Effector memory CD8-positive, alpha-beta T cell (primary cell): ENCODE results near the gene FUBP3.

Source experiments
- ATAC-seq: fragments of 150-1000 bp; cut with Tn5 transposase; replicated peaks from 2 replicates; pipeline ENCODE4 v1.10.0; 2021; ENCODE audit warnings: mild to moderate bottlenecking, moderate library complexity
- DNase-seq, 3 experiments: peaks; one replicate each; pipeline ENCODE4 v3.0.0; 2021
- H3K27ac Mint-ChIP-seq, 2 donors: one replicate each; pipeline ENCODE4 v1.8.0; 2022; ENCODE audit warnings: mild to moderate bottlenecking in 2 of 2, mixed read lengths in 2 of 2, moderate library complexity in 2 of 2
- H3K27me3 Mint-ChIP-seq, 2 donors: one replicate each; pipeline ENCODE4 v1.8.0; 2022; ENCODE audit warnings: mixed read lengths in 2 of 2
- H3K36me3 Mint-ChIP-seq: one replicate; pipeline ENCODE4 v1.8.0; 2022; ENCODE audit warnings: mild to moderate bottlenecking, moderate library complexity, mixed read lengths; ENCODE audit not compliant: insufficient read depth
- H3K4me1 Mint-ChIP-seq, 2 donors: one replicate each; pipeline ENCODE4 v1.8.0; 2022; ENCODE audit warnings: low read depth in 2 of 2, mixed read lengths in 2 of 2
- H3K4me3 Mint-ChIP-seq, 2 donors: one replicate each; pipeline ENCODE4 v1.8.0; 2022; ENCODE audit warnings: mild to moderate bottlenecking in 2 of 2, mixed read lengths in 2 of 2, moderate library complexity in 2 of 2
- H3K9me3 Mint-ChIP-seq, 2 donors: one replicate each; pipeline ENCODE4 v1.8.0; 2022; ENCODE audit warnings: mixed read lengths in 2 of 2

The FUBP3 gene

GRCh38 chr9:130660326-130660682 lies 80.9 kb downstream of the FUBP3 start:
- ATAC-seq = no peak
- Mint-ChIP-seq H3K9me3 (no peaks in the 10 kb centered on the region), H3K27ac (no peak overlapping the region), H3K4me3 (peak overlapping the region in 1 of 2 donors; percentile 17), H3K36me3 (peaks cover 4% of the 10 kb centered on the region), H3K27me3 (peaks cover 78 to 93% of the 10 kb centered on the region in 2 donors), H3K4me1 (peaks cover 16 to 18% of the 10 kb centered on the region in 2 donors)
- no peak for DNase-seq

- Mint-ChIP-seq H3K4me1 (peaks cover 21 to 22% of the 10 kb centered on the region in 2 donors), H3K27me3 (peaks cover 78 to 93% of the 10 kb centered on the region in 2 donors), H3K4me3 (peak overlapping the region; percentile 46 to 57), H3K27ac (no peak overlapping the region), H3K36me3 (peaks cover 4% of the 10 kb centered on the region), H3K9me3 (no peaks in the 10 kb centered on the region)
- ATAC-seq (no peak), DNase-seq (no peak)
Observed at GRCh38 chr9:130660683-130661450, 81.5 kb downstream of the FUBP3 start.

- Mint-ChIP-seq H3K27ac (no peak overlapping the region), H3K9me3 (no peaks in the 10 kb centered on the region), H3K36me3 (peaks cover 4% of the 10 kb centered on the region), H3K27me3 (peaks cover 74 to 93% of the 10 kb centered on the region in 2 donors), H3K4me3 (peak overlapping the region in 1 of 2 donors; percentile 85), H3K4me1 (peaks cover 21 to 22% of the 10 kb centered on the region in 2 donors)
- DNase-seq (no peak), ATAC-seq (no peak)
Observed at GRCh38 chr9:130661451-130662098, 82.2 kb downstream of the FUBP3 start.

GRCh38 chr9:130662099-130662969 lies 83.0 kb downstream of the FUBP3 start:
- H3K27me3 Mint-ChIP-seq = peaks cover 68 to 93% of the 10 kb centered on the region in 2 donors
- no peak overlapping the region for H3K27ac Mint-ChIP-seq
- ATAC-seq (no peak), DNase-seq (no peak)
- H3K4me3 Mint-ChIP-seq = peak overlapping the region; percentile 75 to 85
- H3K4me1 Mint-ChIP-seq = peaks cover 21 to 22% of the 10 kb centered on the region in 2 donors
- H3K9me3 Mint-ChIP-seq = no peaks in the 10 kb centered on the region
- peaks cover 4% of the 10 kb centered on the region for H3K36me3 Mint-ChIP-seq

GRCh38 chr9:130662970-130663257 lies 83.5 kb downstream of the FUBP3 start:
- Mint-ChIP-seq H3K27me3 (peaks cover 67 to 93% of the 10 kb centered on the region in 2 donors), H3K36me3 (peaks cover 4% of the 10 kb centered on the region), H3K4me3 (peak overlapping the region; percentile 75 to 85), H3K4me1 (peaks cover 21 to 22% of the 10 kb centered on the region in 2 donors), H3K9me3 (no peaks in the 10 kb centered on the region), H3K27ac (no peak overlapping the region)
- ATAC-seq (peak; percentile 43), DNase-seq (no peak)

- Mint-ChIP-seq H3K27me3 (peaks cover 67 to 93% of the 10 kb centered on the region in 2 donors), H3K4me3 (peak overlapping the region; percentile 75 to 85), H3K27ac (no peak overlapping the region), H3K4me1 (peaks cover 21 to 23% of the 10 kb centered on the region in 2 donors), H3K9me3 (no peaks in the 10 kb centered on the region), H3K36me3 (peaks cover 4% of the 10 kb centered on the region)
- ATAC-seq (peak; percentile 55), DNase-seq (no peak)
Observed at GRCh38 chr9:130663258-130663976, 84.0 kb downstream of the FUBP3 start.

GRCh38 chr9:130663977-130664250 lies 84.5 kb downstream of the FUBP3 start:
- ATAC-seq = no peak
- Mint-ChIP-seq H3K9me3 (no peaks in the 10 kb centered on the region), H3K36me3 (peaks cover 5% of the 10 kb centered on the region), H3K4me1 (peaks cover 21 to 23% of the 10 kb centered on the region in 2 donors), H3K27me3 (peaks cover 65 to 93% of the 10 kb centered on the region in 2 donors), H3K27ac (no peak overlapping the region), H3K4me3 (peak overlapping the region; percentile 75 to 85)
- DNase-seq = no peak

GRCh38 chr9:130664251-130665028 lies 85.1 kb downstream of the FUBP3 start, which contains the start of gene PRDM12:
Gene PRDM12 (plus strand): TSS chr9:130664594. CDS start chr9:130664654, 60 bp downstream.
- peaks cover 61 to 88% of the 10 kb centered on the region in 2 donors for H3K27me3 Mint-ChIP-seq
- H3K9me3 Mint-ChIP-seq = no peaks in the 10 kb centered on the region
- peak within 1 kb of the TSS; percentile 75 to 85 for H3K4me3 Mint-ChIP-seq
- peaks cover 21 to 23% of the 10 kb centered on the region in 2 donors for H3K4me1 Mint-ChIP-seq
- H3K27ac Mint-ChIP-seq = no peak within 1 kb of the TSS
- no peak for DNase-seq
- H3K36me3 Mint-ChIP-seq = peaks cover 7% of the 10 kb centered on the region
- no peak for ATAC-seq

- H3K9me3 Mint-ChIP-seq = no peaks in the 10 kb centered on the region
- peaks cover 7% of the 10 kb centered on the region for H3K36me3 Mint-ChIP-seq
- no peak overlapping the region for H3K27ac Mint-ChIP-seq
- peak overlapping the region; percentile 58 to 85 for H3K4me3 Mint-ChIP-seq
- ATAC-seq = no peak
- H3K27me3 Mint-ChIP-seq = peaks cover 55 to 82% of the 10 kb centered on the region in 2 donors
- H3K4me1 Mint-ChIP-seq = peaks cover 21% of the 10 kb centered on the region in 2 donors
- DNase-seq = no peak
Observed at GRCh38 chr9:130665029-130665430, 85.7 kb downstream of the FUBP3 start.

- DNase-seq (no peak), ATAC-seq (peak; percentile 21)
- Mint-ChIP-seq H3K9me3 (no peaks in the 10 kb centered on the region), H3K4me1 (peaks cover 21% of the 10 kb centered on the region in 2 donors), H3K4me3 (peak overlapping the region; percentile 58 to 85), H3K36me3 (peaks cover 7% of the 10 kb centered on the region), H3K27me3 (peaks cover 52 to 80% of the 10 kb centered on the region in 2 donors), H3K27ac (no peak overlapping the region)
Observed at GRCh38 chr9:130665431-130666392, 86.3 kb downstream of the FUBP3 start.

- no peak overlapping the region for H3K4me3 Mint-ChIP-seq
- peaks cover 7% of the 10 kb centered on the region for H3K36me3 Mint-ChIP-seq
- no peak overlapping the region for H3K27ac Mint-ChIP-seq
Observed at GRCh38 chr9:130666393-130667119, 87.2 kb downstream of the FUBP3 start.

More at GRCh38 chr9:130666393-130667119, 87.2 kb downstream of the FUBP3 start:
- ATAC-seq (no peak), DNase-seq (no peak)
- H3K27me3 Mint-ChIP-seq = peaks cover 51 to 74% of the 10 kb centered on the region in 2 donors
- no peaks in the 10 kb centered on the region for H3K9me3 Mint-ChIP-seq
- peaks cover 21% of the 10 kb centered on the region in 2 donors for H3K4me1 Mint-ChIP-seq
